ENCODE results near the gene AP1M1. TPM values are rescaled to one million over a fixed set of nuclear protein-coding genes. Genes with fewer than 3 reads are reported as not detected.

AP1M1 gene
- polyA plus RNA-seq, 10 donors, result 35.3 to 52.7 (median 42.7) TPM

- peak; percentile 94 to 97 (median 94) for DNase-seq
These were observed 95.7 kb downstream of the AP1M1 start for GRCh38 chr19:16293118-16294091.

- DNase-seq, result peak in 2 of 3 donors; percentile 66 to 81
These were observed 97.3 kb downstream of the AP1M1 start for GRCh38 chr19:16295057-16295456.

Other genes with a start within 250 kb of the AP1M1 start
- not detected for gene OR10H4, start 248.9 kb upstream of the AP1M1 start, polyA plus RNA-seq (ENCODE audit: insufficient read length in 10 of 10)
- gene TPM4, start 121.4 kb upstream of the AP1M1 start, polyA plus RNA-seq (ENCODE audit: insufficient read length in 10 of 10), result 100 to 1,000 TPM; 193 to 331 (median 238) TPM
- gene RAB8A, start 86.0 kb upstream of the AP1M1 start, polyA plus RNA-seq (ENCODE audit: insufficient read length in 10 of 10), result 10 to 100 TPM; 32.4 to 53.3 (median 35.4) TPM
- gene HSH2D, start 54.2 kb upstream of the AP1M1 start, polyA plus RNA-seq (ENCODE audit: insufficient read length in 10 of 10), result 1 to 10 TPM in 2 of 10 donors, under 1 TPM in 8; 0.07 to 1.3 (median 0.37) TPM
- gene CIB3, start 24.4 kb upstream of the AP1M1 start, polyA plus RNA-seq (ENCODE audit: insufficient read length in 10 of 10), result not detected
- gene FAM32A, start 12.5 kb upstream of the AP1M1 start, polyA plus RNA-seq (ENCODE audit: insufficient read length in 10 of 10), result 10 to 100 TPM; 51.3 to 77.4 (median 63.1) TPM
- 10 to 100 TPM; 35.8 to 91.6 (median 66.7) TPM for gene KLF2, start 126.9 kb downstream of the AP1M1 start, polyA plus RNA-seq (ENCODE audit: insufficient read length in 10 of 10)